ENCODE data around the gene MRPL36. TPM values are rescaled to one million over a fixed set of nuclear protein-coding genes. Genes with fewer than 3 reads are reported as not detected.

MRPL36 gene
- total RNA-seq, 4 donors from 2014 or later: 37.7 to 63.4 (median 46.7) TPM

- Histone ChIP-seq H3K4me1 (no peaks in the 10 kb centered on the region), H3K27ac (no peak overlapping the region), H3K27me3 (peaks cover 62% of the 10 kb centered on the region), H3K9me3 (no peaks in the 10 kb centered on the region), H3K4me3 (no peak overlapping the region), H3K36me3 (no peaks in the 10 kb centered on the region)
- no peak for TF ChIP-seq POLR2AphosphoS5 (IDR thresholded peaks at IDR 0.05)
- TF ChIP-seq POLR2A (IDR thresholded peaks at IDR 0.05): no peak
- no peak for TF ChIP-seq EP300 (IDR thresholded peaks at IDR 0.05)
- TF ChIP-seq CTCF (IDR thresholded peaks at IDR 0.05): no peak
- 44 to 61% methylated on average over 5 to 14 of the region's 14 CpGs for WGBS, 2 donors (ENCODE audit: low coverage in 1 of 2)
- no peak for ATAC-seq
Measured at GRCh38 chr5:1755321-1755949, 44.2 kb downstream of the MRPL36 start.

DNA sequence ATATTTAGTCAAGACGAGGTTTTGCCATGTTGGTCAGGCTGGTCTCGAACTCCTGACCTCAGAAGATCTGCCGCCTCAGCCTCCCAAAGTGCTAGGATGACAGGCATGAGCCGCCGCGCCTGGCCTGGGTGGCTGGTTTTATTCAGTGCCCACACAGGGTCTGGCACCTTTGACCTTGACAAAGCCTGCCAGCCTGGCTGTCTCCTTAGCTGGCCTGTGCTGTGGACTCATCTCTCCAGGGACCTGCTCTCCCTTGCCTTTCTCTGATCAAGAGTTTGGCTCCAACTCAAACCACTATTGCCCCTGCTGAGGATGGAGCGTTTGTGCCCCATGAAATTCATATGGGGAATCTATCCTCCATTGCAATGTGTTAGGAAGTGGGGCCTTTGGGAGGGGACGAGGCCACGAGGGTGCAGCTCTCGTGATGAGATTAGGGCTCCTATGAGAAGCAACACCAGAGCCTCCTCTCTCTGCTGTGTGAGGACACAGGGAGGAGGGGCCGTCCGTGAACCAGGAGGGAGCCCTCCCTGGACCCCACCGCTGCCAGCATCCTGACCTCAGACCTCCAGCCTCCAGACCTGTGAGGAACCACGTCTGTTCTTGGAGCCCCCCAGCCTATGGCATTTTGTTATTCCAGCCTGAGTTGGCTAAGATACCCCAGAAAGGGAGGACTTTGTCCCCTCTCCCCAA lies 45.0 kb downstream of the MRPL36 start:
- H3K36me3 ChIP-seq: no peaks in the 10 kb centered on the region
- ATAC-seq: no peak
- no peak overlapping the region for H3K27ac ChIP-seq
- TF ChIP-seq CTCF (IDR thresholded peaks at IDR 0.05): no peak
- TF ChIP-seq EP300 (IDR thresholded peaks at IDR 0.05): no peak
- no peak overlapping the region for H3K4me3 ChIP-seq
- no peaks in the 10 kb centered on the region for H3K9me3 ChIP-seq
- peaks cover 64% of the 10 kb centered on the region for H3K27me3 ChIP-seq
- 60 to 80% methylated on average over 1 to 3 of the region's 14 CpGs for WGBS, 2 donors (ENCODE audit: low coverage in 1 of 2)
- H3K4me1 ChIP-seq: no peaks in the 10 kb centered on the region

GRCh38 chr5:1753490-1753889 lies 46.1 kb downstream of the MRPL36 start:
- 69 to 74% methylated on average over 3 to 8 of the region's 8 CpGs for WGBS, 2 donors (ENCODE audit: low coverage in 1 of 2)
- H3K27me3 ChIP-seq: peaks cover 64% of the 10 kb centered on the region
- no peak for TF ChIP-seq CTCF (IDR thresholded peaks at IDR 0.05)
- no peak for TF ChIP-seq POLR2AphosphoS5 (IDR thresholded peaks at IDR 0.05)
- TF ChIP-seq EP300 (IDR thresholded peaks at IDR 0.05): no peak
- TF ChIP-seq POLR2A (IDR thresholded peaks at IDR 0.05): no peak

DNA sequence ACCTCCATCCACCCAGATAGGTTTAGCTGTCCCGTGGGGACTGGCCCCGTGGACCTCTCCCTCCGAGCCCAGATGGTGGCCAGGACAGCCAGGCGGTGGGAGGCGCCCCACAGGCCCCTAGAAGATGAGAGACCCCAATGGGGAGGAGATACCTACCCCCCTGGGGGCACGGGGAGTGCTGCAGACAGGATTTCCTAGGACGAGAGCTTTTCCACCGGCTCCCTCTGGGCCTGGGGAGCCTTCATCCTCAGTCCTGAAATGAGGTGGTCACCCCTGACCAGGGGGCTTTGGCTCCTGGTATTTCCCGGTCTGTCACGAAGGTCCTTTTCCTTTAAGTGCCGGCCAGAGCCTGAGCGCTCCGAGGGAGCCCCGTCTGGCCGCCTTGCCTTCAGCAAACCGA lies 46.8 kb downstream of the MRPL36 start:
- no peak for ATAC-seq
- Histone ChIP-seq H3K4me1 (no peaks in the 10 kb centered on the region), H3K4me3 (no peak overlapping the region), H3K27ac (no peak overlapping the region), H3K9me3 (no peaks in the 10 kb centered on the region), H3K36me3 (no peaks in the 10 kb centered on the region), H3K27me3 (peaks cover 64% of the 10 kb centered on the region)
- WGBS, 2 donors (ENCODE audit: low coverage in 1 of 2): 73% methylated on average over 3 of the region's 16 CpGs; no CpG with 5 or more reads in 1 of the 2 donors
- TF ChIP-seq POLR2AphosphoS5 (IDR thresholded peaks at IDR 0.05) (no peak), CTCF (IDR thresholded peaks at IDR 0.05) (no peak), EP300 (IDR thresholded peaks at IDR 0.05) (no peak), POLR2A (IDR thresholded peaks at IDR 0.05) (no peak)

More at GRCh38 chr5:1753490-1753889, 46.1 kb downstream of the MRPL36 start:
- Histone ChIP-seq H3K36me3 (no peaks in the 10 kb centered on the region), H3K4me3 (no peak overlapping the region), H3K27ac (no peak overlapping the region), H3K9me3 (no peaks in the 10 kb centered on the region), H3K4me1 (no peaks in the 10 kb centered on the region)
- no peak for ATAC-seq

Data from gastroesophageal sphincter (tissue), 4 donors.